ENCODE measurements around the gene TLE6. TPM values are rescaled to one million over a fixed set of nuclear protein-coding genes. Genes with fewer than 3 reads are reported as not detected.

Gene TLE6
- total and polyA plus RNA-seq, 2 of the 8 experiments (the other 6 are each of a cell fraction or from before 2014, with no cell fraction given): 2.5 to 2.9 TPM

- H4K8ac ChIP-seq (ENCODE audit: extremely low read depth, insufficient read depth, low read length): no peak overlapping the region
- H3K23ac ChIP-seq (ENCODE audit: insufficient read length): no peak overlapping the region
- no peaks in the 10 kb centered on the region for H3K79me2 ChIP-seq (ENCODE audit: control insufficient read depth in 1 of 2, insufficient read depth in 2 of 2, low read length in 2 of 2)
- H3K4me3 ChIP-seq (ENCODE audit: extremely low read depth in 1 of 4, insufficient read depth in 2 of 4, low read depth in 3 of 4, low read length in 4 of 4): no peak overlapping the region
- no peak overlapping the region for H3K56ac ChIP-seq (replicated peaks; ENCODE audit: insufficient read length, low read depth, low read length)
- H3K4ac ChIP-seq (replicated peaks; ENCODE audit: insufficient read length, low read depth, low read length): no peak overlapping the region
- H3K4me2 ChIP-seq (ENCODE audit: insufficient read depth in 1 of 2, low read depth in 2 of 2, low read length in 2 of 2): no peak overlapping the region
- TF ChIP-seq EGR1 (IDR thresholded peaks at IDR 0.05; ENCODE audit: borderline replicate concordance, low read depth, low read length): no peak
- no peak for TF ChIP-seq YY1 (IDR thresholded peaks at IDR 0.05; ENCODE audit: low read depth, low read length)
- TF ChIP-seq CHD2 (IDR thresholded peaks at IDR 0.05; ENCODE audit: low read length): no peak
- TF ChIP-seq HDAC2 (IDR thresholded peaks at IDR 0.05; ENCODE audit: borderline replicate concordance in 1 of 2, low read depth in 2 of 2, low read length in 2 of 2): no peak
- no peak for TF ChIP-seq SUZ12 (IDR thresholded peaks at IDR 0.05; ENCODE audit: low read length)
- TF ChIP-seq POLR2AphosphoS5 (IDR thresholded peaks at IDR 0.05; ENCODE audit: low read depth, low read length): no peak
- no peaks in the 10 kb centered on the region for H3K79me1 ChIP-seq (ENCODE audit: low read depth, low read length)
- ChIA-PET POLR2A (ENCODE audit: partially characterized antibody) (no interaction called here), CTCF (ENCODE audit: partially characterized antibody) (interaction anchor here (0.5 kb wide), 1 partner anchor 59 kb away, joined by 3 read pairs; no protein-coding TSS in a partner anchor)
- WGBS, 2 experiments (ENCODE audit: extremely low coverage in 1 of 2, insufficient coverage in 1 of 2, insufficient read length in 1 of 2, insufficient replicate concordance in 2 of 2, low coverage in 1 of 2, low lambda C conversion rate in 2 of 2, missing lambda C conversion rate in 1 of 2): 88% methylated on average over 13 of the region's 13 CpGs; no CpG with 5 or more reads in 1 of the 2 experiments
- no peak for FAIRE-seq
- no peaks in the 10 kb centered on the region for H3K9me3 ChIP-seq (ENCODE audit: insufficient read depth in 2 of 2, low read depth in 1 of 2, low read length in 1 of 2)
- no peak overlapping the region for H2BK12ac ChIP-seq (ENCODE audit: low read depth, low read length)
- no peaks in the 10 kb centered on the region for H3K27me3 ChIP-seq (replicated peaks in 1 of 4; ENCODE audit: control insufficient read depth in 3 of 4, extremely low read depth in 1 of 4, insufficient read depth in 3 of 4, low read length in 3 of 4)
- no peak overlapping the region for H3K27ac ChIP-seq (ENCODE audit: low read depth, low read length)
- H3K4me1 ChIP-seq (replicated peaks in 1 of 4; ENCODE audit: control insufficient read depth in 3 of 4, insufficient read depth in 4 of 4, low read length in 3 of 4): peaks cover 0 to 11% (median 0%) of the 10 kb centered on the region in 4 experiments; a peak in 3 of 7 replicates
- H3K14ac ChIP-seq (ENCODE audit: insufficient read length): no peak overlapping the region
- H2AK5ac ChIP-seq (ENCODE audit: low read depth, low read length): no peak overlapping the region
- H4K91ac ChIP-seq (replicated peaks; ENCODE audit: insufficient read length, low read length): no peak overlapping the region
- H2BK5ac ChIP-seq (ENCODE audit: low read depth, low read length): no peak overlapping the region
- no peak overlapping the region for H4K5ac ChIP-seq (ENCODE audit: insufficient read length, low read depth, low read length)
- no peaks in the 10 kb centered on the region for H4K20me1 ChIP-seq (replicated peaks in 1 of 2; ENCODE audit: control insufficient read depth in 1 of 2, insufficient read depth in 2 of 2, low read length in 2 of 2)
- H3K23me2 ChIP-seq (ENCODE audit: low read depth, low read length): no peaks in the 10 kb centered on the region
- no peak overlapping the region for H3K18ac ChIP-seq (ENCODE audit: extremely low read depth, low read length)
- H3K36me3 ChIP-seq (ENCODE audit: control insufficient read depth in 2 of 4, insufficient read depth in 4 of 4, low read length in 3 of 4): no peaks in the 10 kb centered on the region
- H2AFZ ChIP-seq (ENCODE audit: low read length): no peak overlapping the region
- no peak for DNase-seq (ENCODE audit: low read depth in 1 of 2, low spot score in 2 of 2)
- no peak overlapping the region for H2BK15ac ChIP-seq (ENCODE audit: low read length)
- no peak overlapping the region for H2BK20ac ChIP-seq (ENCODE audit: low read length)
- no peak overlapping the region for H3K9ac ChIP-seq (replicated peaks in 1 of 4; ENCODE audit: extremely low read depth in 1 of 4, low read depth in 3 of 4, low read length in 3 of 4)
- H2BK120ac ChIP-seq (replicated peaks; ENCODE audit: low read depth, low read length): no peak overlapping the region
Measured at GRCh38 chr19:3010871-3011270, 33.5 kb downstream of the TLE6 start.
